HG03039 (cell line): Measurements from ENCODE around the gene SLIT3.

Experiments
- ATAC-seq: cut with Tn5 transposase; IDR thresholded peaks from one replicate; pipeline ENCODE4 v1.9.1; 2021; ENCODE audit warnings: mild to moderate bottlenecking, moderate library complexity; ENCODE audit not compliant: unreplicated experiment

The SLIT3 gene

DNA sequence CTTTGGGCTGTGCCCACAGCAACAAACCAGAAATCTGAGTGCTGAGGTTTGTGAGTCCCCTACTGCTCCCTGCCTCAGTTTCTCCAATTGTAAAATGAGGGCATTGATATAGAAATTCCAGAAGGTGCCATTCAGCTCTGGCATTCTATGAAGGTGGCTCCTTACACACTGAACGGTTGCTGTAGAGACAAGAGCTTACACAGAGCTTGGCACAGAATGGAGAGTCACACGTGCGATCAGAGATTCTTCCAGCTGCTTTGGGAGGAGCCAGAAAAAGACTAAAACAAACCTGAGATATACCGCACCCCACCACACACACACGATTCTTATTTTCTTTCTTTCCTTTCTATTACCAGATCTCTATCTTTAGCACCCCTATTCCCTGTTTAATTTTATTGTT lies 122.7 kb downstream of the SLIT3 start:
- no peak for ATAC-seq

DNA sequence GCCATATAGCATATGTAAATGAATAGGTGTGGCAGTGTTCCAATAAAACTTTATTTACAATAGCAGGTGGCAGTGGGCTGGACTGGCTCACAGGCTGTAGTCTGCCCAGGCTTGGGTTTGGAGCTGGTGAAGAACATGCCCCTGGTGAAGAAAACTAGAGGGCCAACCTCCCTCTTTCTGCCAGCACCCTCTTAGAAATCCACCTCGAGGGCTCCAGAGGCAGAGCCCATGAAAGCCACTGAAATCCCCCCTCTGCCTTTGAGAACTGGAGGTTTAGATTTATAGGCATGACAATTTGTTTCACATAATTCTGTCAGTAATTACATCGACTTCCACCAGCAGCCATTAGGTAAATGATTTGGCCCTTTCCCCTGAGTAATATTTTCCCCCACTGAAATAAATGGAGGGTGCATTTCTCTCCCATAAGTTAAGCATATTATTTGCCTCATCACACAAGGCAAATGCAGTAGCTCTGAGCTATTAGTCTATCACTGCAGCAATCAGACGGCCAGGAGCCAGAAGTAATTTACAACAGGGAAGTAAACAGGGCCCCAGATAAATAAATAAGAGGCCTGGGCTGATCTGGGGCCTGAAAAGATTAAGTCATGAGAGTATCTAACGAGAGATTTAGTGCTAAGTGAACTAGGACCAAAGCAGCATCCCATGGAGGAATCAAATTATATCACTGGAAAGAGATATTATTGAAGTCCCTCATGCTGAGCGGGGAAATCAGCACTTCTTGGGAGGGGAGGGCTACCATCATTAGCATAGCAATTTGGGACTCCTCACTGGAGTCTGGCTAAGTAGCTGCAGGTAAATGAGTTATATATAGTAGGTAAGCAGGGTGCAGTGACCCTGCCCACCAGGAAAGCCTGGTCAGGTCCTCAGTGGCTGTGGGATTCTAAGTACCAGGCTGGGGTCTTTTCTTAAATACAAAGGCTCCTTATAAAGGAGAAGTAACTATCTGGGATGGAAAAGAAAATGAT lies 123.9 kb downstream of the SLIT3 start:
- ATAC-seq = no peak

DNA sequence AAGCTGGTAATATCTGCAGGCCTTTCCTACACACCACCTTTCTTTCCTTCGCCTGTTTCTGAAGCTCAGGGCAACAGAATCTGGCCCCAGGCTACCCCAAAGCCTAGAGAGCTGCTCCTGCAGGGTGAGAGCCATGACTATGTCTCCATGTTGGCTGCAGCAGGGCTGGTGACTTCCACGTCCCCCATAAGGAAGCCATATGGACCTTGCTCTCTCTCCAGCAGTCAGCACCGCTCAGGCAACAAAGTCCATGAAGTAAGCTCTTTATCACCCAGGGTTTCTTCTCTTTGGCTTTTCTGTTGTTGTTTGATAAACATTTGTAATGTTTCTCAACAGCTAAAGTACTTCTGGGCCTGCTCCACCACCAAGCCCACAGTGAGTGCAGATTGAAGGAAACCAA lies 125.2 kb downstream of the SLIT3 start:
- ATAC-seq = no peak

DNA sequence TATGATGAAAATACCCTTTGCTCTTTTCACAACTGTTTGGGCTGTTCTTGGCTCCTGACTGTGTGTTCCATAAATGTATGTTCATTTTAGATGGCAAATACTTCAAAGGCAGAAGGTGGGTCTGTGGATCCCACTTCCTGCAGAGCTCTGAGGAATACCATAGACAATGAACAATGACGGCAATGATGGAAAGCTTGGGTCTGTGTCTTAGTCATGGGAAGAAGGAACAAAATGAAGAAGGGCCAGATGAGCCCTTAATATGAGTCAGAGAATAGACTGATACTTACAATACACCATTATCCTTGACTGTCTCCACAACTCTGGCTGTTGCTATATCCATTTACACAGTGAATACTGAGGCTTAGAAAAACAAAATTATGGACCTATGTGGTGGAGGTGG lies 126.0 kb downstream of the SLIT3 start:
- ATAC-seq = no peak

DNA sequence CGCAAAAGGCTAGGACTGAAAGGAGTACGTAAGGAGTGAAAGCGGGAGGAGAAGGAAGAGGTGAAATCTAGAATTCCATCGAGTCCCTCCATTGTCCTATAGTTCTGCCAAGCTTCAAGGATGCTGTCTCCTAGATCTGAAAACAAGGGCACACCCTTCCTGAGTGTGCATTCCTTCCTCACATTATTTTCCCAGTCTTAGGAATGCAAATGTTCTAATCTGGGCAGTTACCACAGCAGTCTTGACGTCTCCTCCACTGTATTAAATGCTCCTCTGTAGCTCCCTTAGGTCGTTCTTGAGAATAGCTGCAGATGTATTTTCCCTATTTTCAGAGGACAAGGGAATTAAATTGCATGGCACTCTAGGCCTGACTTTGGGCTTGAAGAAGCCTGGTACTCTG lies 127.6 kb downstream of the SLIT3 start:
- no peak for ATAC-seq

DNA sequence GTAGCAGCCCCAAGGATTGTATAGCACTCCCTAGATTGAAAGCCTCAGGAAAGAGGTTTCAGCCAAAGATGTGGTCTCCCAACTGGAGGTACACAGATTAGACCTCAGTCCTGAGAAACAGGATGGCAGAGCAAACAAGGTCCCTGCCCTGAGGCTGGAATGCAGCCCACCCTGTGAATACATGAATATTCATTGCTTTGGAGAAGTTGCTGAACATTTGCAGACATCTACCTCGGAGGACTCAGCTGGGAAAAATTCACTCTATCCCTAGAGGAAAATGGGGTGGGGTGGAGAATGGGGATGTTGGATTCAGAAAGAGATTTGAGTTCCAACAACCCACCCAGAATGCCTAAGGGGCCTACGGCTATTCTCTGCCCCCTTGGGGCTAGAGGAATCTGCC lies 129.4 kb downstream of the SLIT3 start:
- no peak for ATAC-seq

DNA sequence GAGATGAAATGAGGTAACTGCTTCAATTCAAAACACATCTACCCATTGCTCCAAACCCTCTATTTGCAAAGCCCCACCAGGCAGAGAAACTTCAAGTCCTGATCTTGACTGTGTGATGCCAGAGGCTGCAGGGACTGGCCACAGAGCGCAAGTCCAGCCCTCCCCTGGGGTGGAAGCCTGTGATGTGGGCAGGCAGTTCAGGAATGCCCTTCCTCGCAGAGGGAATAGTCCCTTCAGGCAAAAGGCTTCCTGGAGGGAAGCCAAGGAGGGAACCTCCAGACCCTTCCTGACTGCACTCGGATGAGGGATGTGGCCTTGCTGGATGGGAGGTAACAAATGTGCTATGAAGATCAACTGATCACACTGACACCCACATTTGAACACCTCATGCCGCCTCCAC lies 131.2 kb downstream of the SLIT3 start:
- ATAC-seq = no peak

DNA sequence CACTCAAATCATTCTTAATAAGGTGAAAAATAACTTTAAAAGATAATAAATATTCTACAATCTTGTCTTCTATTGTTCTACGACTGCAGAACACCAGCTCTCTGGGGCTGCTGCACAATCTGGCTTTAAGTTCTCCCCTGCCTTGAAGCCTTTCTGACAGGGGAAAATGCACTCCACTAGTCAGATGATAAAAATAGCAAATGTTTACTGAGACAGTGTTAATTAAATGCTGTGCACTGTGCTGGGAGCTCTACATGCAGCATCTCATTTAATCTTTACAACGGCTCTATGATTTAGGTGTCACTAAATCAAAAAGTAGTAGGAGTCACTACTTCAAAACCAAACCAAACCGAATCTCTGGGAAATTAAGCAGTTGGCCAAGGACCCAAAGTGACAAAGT lies 132.7 kb downstream of the SLIT3 start:
- ATAC-seq = no peak

DNA sequence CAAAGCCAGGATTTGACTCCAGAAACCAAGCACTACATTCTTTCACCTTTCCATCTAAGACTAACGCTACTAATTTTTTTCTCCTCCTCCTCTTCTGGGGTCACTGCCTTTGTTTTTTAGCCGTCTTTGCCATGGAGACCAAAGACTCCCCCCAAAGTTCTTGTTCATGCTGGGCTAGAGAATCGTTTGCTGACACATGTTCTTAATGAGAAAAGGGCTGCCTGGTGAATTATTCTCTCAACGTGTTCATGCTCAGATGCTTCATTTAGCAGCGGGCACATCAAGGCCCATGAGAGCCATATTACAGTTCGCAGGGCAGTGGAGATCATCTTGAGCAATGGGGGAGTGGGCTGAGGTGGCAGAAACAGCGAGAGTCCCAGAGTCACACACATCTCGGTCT lies 134.9 kb downstream of the SLIT3 start:
- no peak for ATAC-seq

DNA sequence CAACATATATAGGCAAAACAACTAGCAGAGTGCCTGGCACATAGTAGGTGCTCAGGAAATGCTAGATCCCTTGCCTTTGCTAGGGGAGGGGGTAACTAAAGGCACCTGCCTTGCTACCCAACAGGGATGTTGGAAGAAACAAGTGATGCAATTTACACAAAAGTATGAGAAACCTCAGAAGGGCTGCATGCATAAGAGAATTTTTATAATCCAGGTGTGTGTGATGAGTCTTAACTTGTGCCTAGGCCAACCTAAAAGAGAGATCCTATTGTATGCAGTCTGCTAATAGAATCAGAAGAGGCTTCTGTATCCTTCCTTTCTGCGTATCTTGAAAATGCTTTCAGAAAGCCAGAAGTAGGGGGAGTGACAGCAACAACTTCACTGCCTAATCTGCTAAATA lies 135.9 kb downstream of the SLIT3 start:
- no peak for ATAC-seq

DNA sequence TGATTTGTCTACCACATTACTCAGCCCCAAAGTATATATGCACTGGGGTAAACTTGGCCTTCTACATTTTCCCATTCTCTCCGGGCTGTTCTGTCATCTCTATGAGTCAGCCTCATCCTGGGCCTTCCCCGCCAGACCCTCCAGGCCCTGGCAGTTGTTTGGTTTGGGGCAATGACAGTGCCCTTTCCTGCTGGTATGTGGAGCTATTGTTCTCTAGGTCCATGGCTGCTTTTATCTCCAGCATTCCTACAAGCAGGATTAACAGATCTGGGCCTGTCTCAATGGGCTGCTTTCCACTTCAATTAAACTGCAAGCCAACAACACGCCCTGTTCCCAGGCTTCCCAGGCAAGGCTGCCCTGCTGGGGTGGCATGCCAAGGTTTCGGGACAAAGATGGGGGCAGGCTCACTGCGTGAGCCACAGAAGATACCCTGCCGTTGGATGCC lies 136.4 kb downstream of the SLIT3 start:
- no peak for ATAC-seq

DNA sequence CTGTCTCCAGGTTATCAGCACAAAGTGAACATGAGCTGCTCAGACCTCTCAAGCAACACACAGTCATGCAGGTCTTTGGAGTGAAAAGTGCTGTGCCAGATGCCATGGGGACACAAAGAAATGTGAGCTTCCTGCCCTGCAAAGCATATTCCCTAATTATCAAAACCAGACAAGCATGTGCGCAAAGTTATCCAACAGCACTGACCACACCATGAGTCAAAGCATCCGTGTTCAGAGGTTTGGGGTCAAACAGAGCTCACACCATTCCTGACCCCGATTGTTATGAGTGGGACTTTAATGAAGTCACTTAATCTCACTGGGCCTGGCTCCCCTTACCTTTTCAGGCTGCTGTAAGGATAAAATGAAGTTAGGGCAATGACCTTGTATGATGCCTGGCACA lies 138.5 kb downstream of the SLIT3 start:
- no peak for ATAC-seq

DNA sequence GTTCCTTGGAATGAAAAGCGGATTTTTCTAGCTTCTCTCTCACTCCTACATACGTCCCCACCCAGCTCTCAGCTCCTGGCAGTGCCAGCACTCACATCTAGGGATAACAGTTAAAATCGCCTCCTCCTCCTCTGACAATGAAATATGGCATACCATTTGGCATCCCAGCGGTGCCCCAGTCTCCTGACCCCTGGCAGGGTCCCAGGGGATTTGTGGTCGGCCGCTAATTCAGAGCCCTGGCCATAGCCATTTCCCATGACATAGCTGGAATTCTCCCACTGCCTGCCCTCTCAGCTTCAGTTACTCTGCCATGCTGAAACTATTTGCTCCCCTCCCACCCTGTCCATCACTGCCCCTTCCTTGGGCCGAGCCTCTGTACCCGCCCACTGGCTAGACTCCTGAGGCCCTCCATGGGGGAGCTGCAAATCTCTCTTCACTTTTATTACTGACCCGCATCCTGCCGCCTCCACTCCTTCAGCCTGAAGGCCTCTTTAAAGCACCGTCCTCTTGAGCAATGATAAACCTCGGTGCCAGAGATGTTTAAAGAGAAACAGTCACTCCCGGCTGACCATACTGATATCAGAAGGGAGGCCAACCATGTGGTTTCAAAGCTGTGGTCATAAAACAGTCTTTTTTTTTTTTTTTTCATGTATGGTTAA lies 139.8 kb downstream of the SLIT3 start:
- no peak for ATAC-seq

DNA sequence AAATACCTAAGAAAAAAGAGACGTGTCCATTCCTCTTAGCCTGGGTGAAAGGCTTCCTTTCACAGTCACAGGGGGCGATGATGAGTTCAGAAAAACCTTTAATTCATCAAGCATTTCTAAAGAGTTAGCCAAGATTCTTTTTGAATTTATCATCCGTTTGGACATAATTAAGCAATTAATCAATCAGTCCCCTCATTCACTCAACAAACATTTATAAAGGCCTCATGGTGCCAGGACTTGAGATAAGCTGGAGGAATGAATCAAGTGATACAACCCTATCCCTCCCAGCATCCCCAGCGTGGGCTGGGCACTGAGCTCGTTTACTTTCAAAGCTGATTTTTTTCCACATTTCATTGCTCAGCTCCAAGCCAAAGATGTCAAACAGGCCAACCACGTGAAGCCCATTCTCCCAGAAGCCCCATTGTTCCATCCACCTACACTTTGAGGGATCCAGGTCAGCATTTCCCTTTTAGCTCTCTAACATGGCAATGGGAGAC lies 140.5 kb downstream of the SLIT3 start:
- no peak for ATAC-seq

DNA sequence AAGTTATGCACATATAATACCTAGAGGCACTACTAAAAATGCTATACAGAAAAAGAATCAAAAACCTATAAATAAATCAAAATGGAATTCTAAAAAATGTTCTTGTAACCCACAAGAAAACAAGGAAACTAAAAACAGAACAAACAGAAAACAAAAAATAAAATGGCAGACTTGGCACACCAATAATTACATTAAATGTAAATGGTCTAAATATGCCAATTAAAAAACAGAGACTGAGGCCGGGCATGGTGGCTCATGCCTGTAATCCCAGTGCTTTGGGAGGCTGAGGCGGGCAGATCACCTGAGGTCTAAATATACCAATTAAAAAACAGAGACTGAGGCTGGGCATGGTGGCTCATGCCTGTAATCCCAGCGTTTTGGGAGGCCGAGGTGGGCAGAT lies 142.2 kb downstream of the SLIT3 start:
- no peak for ATAC-seq

DNA sequence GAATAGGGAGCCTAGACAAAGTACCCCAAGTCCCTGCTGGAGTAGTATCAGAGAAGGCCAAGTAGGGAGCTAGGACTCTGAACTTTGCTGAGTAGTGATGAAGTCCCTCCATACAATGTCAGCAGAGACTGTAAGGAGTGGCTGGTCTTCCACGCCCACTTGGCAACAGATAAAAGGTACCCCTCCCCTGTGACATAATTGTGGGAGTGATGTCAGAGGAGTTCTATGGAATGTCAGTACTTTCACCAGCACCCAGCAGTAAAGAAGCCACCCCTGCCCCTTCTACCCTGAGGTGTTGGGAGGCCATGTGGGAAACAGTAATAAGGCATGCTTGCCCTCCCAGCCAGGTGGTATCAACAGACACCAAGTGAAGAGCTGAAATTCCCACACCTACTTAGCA lies 143.9 kb downstream of the SLIT3 start:
- ATAC-seq = no peak

DNA sequence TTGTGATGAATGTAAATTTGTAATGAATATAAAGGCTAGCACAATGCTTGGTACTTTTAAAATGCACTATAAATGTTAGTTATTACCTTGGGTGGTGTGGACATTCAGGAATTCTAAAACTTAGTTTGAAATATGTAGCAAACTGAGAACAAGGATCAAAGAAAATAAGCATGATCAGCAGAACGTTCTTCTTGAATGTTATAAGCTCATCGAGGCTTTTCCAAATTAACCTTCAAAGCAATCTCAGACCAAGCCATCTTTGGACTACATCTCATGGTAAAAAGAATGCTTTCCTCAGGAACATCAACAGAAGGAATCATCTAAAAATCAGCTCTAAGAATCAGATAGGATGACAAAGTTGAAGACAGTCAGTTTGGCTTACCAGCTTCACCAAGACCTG lies 146.3 kb downstream of the SLIT3 start:
- no peak for ATAC-seq

DNA sequence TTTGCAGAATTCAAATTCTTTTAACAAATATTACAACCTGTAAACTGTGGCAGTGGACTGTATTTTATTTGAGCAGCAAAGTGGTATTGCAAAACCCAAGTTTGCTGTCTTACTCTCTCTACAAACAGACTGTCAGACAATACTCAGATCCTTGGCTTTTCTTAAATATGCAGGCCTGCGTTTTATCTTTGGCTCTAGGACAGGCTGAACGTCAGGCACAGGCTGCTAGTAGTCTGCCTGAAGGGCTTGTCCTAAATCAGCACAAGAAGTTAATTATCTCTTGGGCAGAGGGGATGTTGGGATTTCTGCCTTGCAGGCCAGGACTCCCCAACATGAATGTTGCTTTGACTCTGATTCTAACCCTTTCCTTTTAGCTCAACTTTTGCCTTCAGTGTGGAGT lies 147.5 kb downstream of the SLIT3 start:
- no peak for ATAC-seq

DNA sequence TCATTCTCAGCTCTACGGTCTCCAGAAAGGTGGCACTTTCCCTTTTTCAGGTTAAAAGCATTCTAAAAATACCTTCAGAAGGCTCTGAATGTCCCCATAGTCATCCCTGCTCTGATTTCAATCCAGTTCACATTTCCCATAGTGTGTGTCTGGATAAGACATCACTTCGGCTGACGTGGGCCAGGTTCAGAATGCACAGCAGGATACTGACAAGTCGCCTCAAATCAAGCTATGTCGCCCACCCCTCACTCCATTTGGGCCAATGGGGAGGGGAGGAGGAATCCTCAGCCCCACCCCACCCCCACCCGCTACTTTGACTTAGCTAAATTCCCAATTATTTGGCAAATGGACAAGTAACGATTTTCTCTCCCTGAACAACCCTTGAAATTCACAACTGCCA lies 148.0 kb downstream of the SLIT3 start:
- no peak for ATAC-seq

DNA sequence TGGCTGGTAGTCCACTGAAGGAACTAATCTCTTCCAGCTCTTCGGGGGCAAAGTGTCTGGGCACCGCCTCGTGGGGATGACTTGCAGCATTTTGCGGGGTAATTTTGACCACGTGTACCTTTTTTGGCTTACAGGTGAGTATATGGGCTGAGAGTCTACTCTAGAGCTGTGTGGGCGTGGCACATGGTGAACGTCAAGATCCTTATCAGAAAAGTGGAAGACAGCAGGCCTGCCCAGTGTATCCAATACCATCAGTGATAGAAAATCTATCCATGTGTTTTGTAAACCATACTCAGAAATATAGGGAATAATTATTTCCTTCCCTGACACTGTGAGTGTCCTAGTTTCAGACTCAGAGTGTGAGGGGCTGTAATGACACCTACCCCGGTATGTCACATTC lies 148.5 kb downstream of the SLIT3 start:
- ATAC-seq = no peak

DNA sequence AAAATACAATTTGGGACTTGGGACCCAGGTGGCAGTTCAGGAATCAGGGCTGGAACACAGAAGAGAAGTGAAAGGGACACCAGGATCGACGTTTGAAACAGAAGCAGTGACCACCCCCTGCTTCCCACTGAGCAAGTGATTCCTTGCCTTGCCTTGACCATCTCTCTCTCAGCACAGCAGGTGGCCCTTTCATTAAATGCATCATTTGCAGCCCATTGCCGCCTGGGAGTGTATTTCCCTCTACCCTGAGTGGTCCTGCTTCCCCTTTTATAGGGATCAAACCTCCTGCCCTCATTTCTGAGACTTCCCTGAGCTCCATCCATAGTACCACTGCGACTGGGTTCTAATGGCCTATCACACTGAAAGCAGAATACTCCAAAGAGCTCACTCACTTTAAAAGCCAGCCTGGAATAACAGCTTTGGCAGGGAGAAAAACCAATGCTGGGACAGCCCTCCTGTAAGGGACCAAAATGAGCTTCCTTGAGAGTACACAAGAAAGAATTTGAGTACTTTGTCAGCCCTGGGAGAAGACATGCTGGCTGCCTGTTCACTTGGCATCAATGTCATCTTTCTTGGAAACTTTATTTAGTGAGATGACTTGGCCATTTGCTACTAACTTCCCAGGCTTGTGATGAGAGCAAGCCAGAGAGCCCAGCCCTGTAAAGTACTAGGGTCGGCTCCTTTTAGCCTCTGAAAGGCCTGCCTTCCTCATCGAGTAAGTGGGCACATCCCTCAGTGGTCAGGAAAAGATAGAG lies 149.7 kb downstream of the SLIT3 start:
- no peak for ATAC-seq
